Mesothelial cell of epicardium (in vitro differentiated cells): ENCODE measurements around the gene LIMD2. TPM values are rescaled to one million over a fixed set of nuclear protein-coding genes. Genes with fewer than 3 reads are reported as not detected.

ENCODE experiments used
- DNase-seq, 2 experiments: peaks; one replicate each; pipeline ENCODE4 v3.0.0; 2021; ENCODE audit warnings: low spot score in 2 of 2; ENCODE audit not compliant: unreplicated experiment in 2 of 2
- H3K27ac Mint-ChIP-seq: 2 replicates; pipeline ENCODE4 v1.8.0; 2021; ENCODE audit warnings: mixed read lengths
- H3K27me3 Mint-ChIP-seq: 2 replicates; pipeline ENCODE4 v1.8.0; 2021; ENCODE audit warnings: low read depth, mixed read lengths
- H3K36me3 Mint-ChIP-seq: 2 replicates; pipeline ENCODE4 v1.8.0; 2021; ENCODE audit warnings: mixed read lengths
- H3K4me1 Mint-ChIP-seq: 2 replicates; pipeline ENCODE4 v1.8.0; 2021; ENCODE audit warnings: mixed read lengths
- H3K4me3 Mint-ChIP-seq: 2 replicates; pipeline ENCODE4 v1.8.0; 2021; ENCODE audit warnings: mild to moderate bottlenecking, moderate library complexity, mixed read lengths
- H3K9me3 Mint-ChIP-seq: 2 replicates; pipeline ENCODE4 v1.8.0; 2021; ENCODE audit warnings: mixed read lengths
- total RNA-seq: library from RNA; stranded (reverse); gene quantifications from 3 replicates; pipeline ENCODE4 v1.2.1, GENCODE V29; 2021
- TF ChIP-seq, protein P1 (sequence below): fragments of 200-600 bp; sonication (generic); IDR thresholded peaks from one replicate; pipeline ENCODE4 v1.5.0; 2021; ENCODE audit warnings: antibody characterized with exemption; ENCODE audit not compliant: unreplicated experiment

Gene LIMD2
- total RNA-seq, 1 donor from 2014 or later: 76.5 TPM

- DNase-seq: no peak
- TF ChIP-seq, protein P1, sequence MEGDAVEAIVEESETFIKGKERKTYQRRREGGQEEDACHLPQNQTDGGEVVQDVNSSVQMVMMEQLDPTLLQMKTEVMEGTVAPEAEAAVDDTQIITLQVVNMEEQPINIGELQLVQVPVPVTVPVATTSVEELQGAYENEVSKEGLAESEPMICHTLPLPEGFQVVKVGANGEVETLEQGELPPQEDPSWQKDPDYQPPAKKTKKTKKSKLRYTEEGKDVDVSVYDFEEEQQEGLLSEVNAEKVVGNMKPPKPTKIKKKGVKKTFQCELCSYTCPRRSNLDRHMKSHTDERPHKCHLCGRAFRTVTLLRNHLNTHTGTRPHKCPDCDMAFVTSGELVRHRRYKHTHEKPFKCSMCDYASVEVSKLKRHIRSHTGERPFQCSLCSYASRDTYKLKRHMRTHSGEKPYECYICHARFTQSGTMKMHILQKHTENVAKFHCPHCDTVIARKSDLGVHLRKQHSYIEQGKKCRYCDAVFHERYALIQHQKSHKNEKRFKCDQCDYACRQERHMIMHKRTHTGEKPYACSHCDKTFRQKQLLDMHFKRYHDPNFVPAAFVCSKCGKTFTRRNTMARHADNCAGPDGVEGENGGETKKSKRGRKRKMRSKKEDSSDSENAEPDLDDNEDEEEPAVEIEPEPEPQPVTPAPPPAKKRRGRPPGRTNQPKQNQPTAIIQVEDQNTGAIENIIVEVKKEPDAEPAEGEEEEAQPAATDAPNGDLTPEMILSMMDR: no peak
- Mint-ChIP-seq H3K9me3 (no peaks in the 10 kb centered on the region), H3K4me3 (no peak overlapping the region), H3K27me3 (no peaks in the 10 kb centered on the region), H3K27ac (peak overlapping the region; percentile 94), H3K36me3 (no peaks in the 10 kb centered on the region), H3K4me1 (peaks cover 47% of the 10 kb centered on the region)
Observed at GRCh38 chr17:63676584-63676983, 23.3 kb downstream of the LIMD2 start.

GRCh38 chr17:63675607-63676546 lies 24.0 kb downstream of the LIMD2 start:
- Mint-ChIP-seq H3K27ac (peak overlapping the region; percentile 94), H3K9me3 (no peaks in the 10 kb centered on the region), H3K4me1 (peaks cover 44% of the 10 kb centered on the region), H3K4me3 (no peak overlapping the region), H3K36me3 (peaks cover under 1% of the 10 kb centered on the region), H3K27me3 (no peaks in the 10 kb centered on the region)
- TF ChIP-seq, protein P1: no peak
- DNase-seq: peak; percentile 61 to 74

- no peak for DNase-seq
- H3K4me3 Mint-ChIP-seq: no peak overlapping the region
- TF ChIP-seq, protein P1: no peak
- H3K4me1 Mint-ChIP-seq: peaks cover 39% of the 10 kb centered on the region
- no peaks in the 10 kb centered on the region for H3K9me3 Mint-ChIP-seq
- H3K27me3 Mint-ChIP-seq: no peaks in the 10 kb centered on the region
- H3K27ac Mint-ChIP-seq: peak overlapping the region; percentile 94
- H3K36me3 Mint-ChIP-seq: peaks cover 5% of the 10 kb centered on the region
Observed at GRCh38 chr17:63675231-63675606, 24.7 kb downstream of the LIMD2 start.

DNA sequence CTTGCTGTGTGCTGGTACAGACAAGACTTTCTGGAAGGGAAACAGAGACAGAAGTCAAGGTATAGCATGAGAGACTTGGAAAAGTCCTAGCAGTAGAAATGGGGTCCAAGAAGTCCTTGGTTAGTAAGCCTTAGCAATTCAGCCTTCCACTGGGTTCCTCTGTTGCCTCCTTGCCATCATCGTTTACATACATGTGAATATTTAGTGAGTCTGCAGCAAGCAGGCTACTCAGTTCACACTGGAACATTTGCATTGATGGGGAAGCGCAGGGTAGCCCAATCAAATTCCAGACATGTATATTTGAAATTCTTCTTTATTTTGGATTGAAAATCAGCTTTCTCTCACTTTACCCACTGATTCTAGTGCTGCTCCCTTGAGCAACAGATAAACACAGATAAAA lies 27.1 kb downstream of the LIMD2 start:
- Mint-ChIP-seq H3K4me1 (peaks cover 33% of the 10 kb centered on the region), H3K9me3 (no peaks in the 10 kb centered on the region), H3K27ac (no peak overlapping the region), H3K4me3 (no peak overlapping the region), H3K36me3 (peaks cover 7% of the 10 kb centered on the region), H3K27me3 (no peaks in the 10 kb centered on the region)
- TF ChIP-seq, protein P1: no peak
- no peak for DNase-seq

- no peak overlapping the region for H3K27ac Mint-ChIP-seq
- H3K36me3 Mint-ChIP-seq: peaks cover 22% of the 10 kb centered on the region
- H3K27me3 Mint-ChIP-seq: no peaks in the 10 kb centered on the region
- TF ChIP-seq, protein P1: no peak
- no peaks in the 10 kb centered on the region for H3K9me3 Mint-ChIP-seq
- no peaks in the 10 kb centered on the region for H3K4me1 Mint-ChIP-seq
- H3K4me3 Mint-ChIP-seq: no peak overlapping the region
- no peak for DNase-seq
Observed at GRCh38 chr17:63665527-63666214, 34.3 kb downstream of the LIMD2 start.
